GM19193 (cell line): ENCODE results near the gene MMAB.

Source experiments
- POLR2A ChIP-seq: IDR thresholded peaks from 4 replicates; pipeline ENCODE4 v1.6.1; 2011; ENCODE audit not compliant: insufficient read depth, insufficient read length; ENCODE audit errors: extremely low read depth

MMAB gene

DNA sequence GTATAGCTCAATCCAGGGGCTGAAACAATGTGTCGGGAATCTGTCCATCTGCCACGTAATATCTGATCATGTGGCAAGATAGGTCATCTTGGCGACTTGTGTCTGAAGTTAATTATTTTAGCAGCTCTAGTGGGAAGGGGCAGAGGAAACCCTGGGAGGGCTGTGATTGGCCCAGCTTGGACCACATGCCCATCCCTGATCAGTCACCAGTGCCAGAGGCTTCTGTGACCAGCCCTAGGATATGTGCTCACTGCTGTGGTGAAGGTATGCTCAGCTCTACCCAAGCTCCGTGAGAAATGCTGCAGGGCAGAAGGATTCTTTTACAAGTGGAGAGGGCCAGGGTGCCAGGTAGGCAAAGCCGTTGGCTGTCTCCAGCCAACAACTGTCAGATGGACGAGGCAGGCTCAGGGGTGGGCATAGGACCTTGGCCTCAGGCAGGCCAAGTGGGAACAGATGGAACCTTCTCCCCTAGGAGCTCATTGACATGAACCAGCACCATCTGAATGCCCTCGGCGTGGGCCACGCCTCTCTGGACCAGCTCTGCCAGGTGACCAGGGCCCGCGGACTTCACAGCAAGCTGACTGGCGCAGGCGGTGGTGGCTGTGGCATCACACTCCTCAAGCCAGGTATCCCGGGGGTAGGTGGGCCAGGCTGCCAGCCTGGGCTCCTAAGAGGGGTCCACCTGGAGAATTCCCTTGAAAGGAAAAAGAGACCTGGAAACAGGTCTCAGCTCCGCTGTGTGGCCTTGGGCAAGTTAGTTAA is 21.4 kb upstream of the MMAB start:
- TF ChIP-seq POLR2A = no peak

DNA sequence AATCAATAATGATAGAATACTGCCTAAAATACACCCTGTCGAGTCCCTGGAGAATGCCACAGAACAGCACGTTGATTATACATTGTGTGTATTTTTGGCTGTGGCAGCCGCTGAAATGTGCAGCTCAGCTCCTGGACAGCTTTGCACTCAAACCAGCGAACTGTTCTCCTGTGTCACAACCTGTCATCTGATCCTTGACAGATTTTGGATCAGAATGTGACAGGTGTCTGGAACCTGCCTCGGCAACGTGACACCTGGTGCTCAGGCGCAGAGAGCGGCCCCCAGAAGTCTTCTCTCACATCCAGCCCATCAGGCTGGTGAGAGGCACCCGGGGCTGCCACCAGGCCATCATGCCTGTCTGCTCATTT is 19.6 kb upstream of the MMAB start:
- TF ChIP-seq POLR2A = no peak

DNA sequence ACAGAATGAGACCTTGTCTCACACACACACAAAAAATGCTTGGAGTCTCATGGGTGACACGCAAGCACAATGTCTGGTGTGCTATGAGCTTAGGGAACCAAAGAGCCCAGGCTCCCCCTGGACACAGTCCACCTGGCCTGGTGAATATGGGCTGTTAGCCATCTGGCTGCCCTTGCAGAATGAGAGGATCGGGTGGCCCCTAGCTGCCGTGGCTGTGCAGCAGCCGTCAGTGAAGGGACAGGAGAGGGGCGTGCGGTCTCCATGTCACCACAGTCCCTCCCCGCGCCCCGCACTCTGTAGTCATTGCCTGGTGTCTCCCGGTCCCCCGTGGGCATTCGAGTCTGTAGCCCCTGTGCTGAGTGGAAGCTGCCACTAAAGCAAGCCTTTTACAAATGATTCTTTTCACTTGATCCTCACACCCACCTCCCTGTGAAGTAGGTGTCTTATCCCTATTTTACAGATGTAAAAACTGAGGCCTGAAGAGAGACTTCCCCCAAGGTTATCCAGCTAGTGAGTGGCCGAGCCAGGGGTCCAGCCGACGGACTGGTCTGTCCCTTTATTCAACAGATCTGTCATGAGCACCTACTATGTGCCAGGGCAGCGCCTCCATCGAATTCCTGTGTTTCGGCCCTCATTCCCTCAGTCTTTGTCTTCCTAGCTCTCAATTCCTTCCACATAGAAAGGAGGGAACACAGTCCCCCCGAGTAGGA is 19.0 kb upstream of the MMAB start:
- no peak for TF ChIP-seq POLR2A

DNA sequence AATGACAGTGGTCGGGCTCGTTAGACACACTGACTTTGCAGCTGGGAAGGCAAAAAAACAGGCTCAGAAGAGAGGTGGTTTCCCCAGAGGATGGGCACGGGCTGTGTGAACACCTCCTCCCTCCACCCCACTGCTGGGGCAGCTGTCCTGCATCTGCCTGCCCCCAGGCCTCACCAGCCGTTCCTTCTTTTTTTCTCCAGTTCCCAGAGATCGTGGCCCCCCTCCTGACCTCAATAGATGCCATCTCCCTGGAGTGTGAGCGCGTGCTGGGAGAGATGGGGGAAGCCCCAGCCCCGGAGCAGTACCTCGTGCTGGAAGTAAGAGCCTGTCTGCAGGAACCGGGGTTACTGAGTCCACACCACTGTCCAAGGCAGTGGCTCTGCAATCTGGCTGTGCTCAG is 17.7 kb upstream of the MMAB start:
- no peak for TF ChIP-seq POLR2A

DNA sequence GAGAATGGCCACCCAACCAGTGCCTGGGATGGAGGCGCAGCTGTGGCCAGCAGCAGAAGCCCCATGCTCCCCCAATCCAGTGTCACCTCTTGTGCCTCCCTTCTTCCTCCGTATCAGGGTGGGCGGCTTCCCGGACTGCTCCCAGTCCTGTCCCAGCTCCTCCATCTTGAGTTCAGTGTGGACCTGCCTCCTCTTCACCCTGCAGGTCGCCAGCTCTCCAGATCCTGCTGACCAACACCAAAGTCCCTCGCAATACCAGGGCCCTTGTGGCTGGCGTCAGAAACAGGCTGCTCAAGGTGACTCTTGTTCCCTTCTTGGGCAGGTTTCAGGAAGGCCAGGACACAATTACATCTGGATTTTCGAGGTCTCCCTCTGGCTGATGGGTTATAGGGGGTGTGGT is 17.3 kb upstream of the MMAB start:
- no peak for TF ChIP-seq POLR2A

DNA sequence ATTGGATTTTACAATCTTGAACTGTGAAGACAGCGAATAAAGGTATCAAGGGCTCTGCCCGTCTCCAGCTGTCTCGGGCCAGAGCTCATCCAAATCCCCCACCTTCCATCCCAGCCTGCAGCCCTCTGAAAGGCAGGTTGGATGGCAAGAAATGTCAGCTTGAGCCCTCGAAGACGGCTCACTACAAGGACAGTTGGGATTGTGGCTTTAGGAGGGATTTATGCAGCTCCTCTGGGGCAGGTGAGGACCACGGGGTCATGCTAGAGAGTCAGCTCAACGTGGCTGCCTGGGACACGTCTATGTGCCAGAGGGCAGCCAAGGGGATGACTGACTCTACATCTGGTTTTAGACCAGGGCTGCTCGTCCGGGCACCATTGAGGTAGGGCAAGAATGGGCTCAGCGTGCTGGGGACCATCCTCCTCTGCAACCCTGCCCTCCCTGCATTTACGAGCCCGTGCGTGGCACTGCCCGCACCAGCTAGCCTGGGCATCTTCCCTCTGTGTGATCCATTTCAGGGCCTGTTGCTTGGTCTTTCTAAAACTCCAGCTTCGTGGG is 16.5 kb upstream of the MMAB start:
- no peak for TF ChIP-seq POLR2A

DNA sequence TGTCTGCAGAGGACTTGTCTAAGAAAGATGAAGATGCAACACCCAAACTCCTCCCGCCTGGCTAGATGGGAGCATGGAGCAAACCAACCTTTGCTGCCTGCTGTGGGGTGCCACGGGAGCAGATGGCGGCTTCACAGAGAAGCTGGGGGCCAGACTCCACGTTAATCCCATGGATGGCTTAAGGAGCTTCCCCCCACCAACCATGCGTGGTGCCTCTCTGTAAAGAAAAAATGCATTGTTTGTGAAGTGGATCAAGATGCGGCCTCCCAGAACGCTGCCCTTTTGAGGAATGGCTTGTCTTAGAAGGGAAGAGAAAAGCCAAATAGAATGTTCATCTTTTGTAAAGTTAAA is 15.9 kb upstream of the MMAB start:
- TF ChIP-seq POLR2A = no peak

DNA sequence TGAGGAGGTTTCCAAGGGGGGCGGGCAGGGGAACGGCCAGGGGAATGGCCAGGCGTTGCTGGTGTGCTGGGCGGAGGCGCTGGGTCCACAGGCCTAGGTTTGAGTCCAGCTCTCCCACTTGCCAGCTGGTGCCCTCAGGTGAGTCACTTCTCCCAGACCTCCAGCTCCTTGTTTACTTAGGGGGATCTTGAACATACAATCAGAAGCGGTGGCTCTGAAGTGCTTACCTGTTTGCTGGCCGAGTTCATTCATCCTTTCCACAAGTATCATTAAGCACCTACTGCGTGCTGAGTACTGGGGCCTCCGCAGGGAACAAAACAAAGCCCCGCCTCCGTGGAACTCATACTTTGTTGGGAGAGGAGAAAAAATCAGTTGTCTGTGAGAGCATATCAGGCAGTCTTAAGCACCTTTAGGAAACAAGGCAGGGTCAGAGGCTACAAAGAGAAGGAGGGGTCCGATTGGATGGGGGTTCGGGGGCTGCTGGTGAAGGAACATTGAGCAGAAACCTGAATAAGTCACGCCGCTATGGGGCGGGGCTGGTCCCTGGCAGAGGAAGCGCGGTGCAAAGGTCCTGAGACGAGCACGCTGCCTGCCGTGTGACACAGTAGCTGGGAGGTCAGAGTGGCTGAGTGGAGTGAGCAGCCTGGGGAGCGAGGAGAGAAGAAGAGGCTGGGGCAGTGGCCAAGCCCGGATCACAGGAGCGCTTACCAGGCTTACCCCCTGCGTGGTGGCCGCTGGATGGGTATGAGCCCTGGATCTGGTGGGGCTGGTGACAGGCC is 15.3 kb upstream of the MMAB start:
- TF ChIP-seq POLR2A = no peak

DNA sequence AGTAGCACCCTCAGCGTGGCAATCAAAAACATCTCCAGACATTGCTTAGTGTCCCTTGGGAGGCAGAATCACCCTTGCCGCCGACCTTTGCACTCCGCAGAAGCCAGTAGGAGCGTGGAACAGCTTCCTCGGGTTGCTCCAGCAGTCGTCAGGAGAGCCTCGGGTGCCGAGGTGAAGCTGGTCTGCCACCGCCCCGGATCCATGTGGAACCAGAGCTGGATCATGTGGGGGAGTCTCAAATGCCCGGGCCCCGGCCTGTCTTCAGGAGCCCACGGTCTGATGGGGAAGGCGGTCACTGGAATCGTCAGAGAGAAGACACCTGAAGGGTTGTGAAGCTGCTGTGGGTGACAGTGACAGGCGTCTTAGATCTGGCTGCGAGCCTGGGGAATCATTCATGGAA is 14.6 kb upstream of the MMAB start:
- TF ChIP-seq POLR2A = no peak

DNA sequence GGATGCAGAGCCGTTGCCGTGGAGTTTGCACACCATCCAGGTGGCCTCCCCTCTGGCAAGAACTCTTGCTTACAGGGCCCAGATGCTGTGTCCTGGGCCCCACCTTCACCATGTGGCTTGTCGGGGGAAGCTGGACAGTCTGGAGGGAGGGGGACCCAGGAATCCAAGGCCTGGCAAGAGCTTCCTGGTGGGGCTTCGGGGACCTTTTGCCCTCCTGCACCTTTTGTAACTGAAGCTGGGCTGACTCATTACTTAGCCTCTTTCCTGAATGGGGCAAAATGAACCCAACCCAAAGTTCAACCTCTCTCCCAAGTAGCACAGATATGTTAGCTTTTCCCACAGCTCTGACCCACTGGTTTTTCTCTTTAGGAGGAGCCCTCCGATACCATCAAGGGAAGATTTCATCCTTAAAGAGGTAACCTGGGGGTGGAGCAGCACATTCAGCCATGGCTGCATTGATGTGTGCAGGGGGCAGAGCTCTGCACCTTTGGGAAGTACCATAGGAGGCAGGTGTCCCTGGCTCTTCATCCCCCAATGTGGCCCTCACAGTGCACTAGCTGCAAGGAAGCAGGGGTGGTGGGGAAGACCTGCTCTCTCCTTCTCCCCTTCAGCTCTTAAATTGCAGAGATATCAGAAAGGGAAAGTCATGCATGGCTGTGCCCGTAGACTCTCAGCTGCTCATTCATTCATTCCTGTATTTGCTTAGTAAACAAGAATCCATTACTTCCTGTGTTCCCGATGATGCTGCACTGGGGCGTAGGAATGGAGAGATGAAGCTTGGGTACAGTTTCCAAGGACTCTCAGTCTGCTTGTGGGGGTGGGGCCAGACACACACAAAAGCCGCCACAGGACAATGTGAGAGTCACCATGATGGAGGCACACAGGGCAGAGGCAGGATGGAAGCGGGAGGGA is 13.3 kb upstream of the MMAB start:
- no peak for TF ChIP-seq POLR2A

DNA sequence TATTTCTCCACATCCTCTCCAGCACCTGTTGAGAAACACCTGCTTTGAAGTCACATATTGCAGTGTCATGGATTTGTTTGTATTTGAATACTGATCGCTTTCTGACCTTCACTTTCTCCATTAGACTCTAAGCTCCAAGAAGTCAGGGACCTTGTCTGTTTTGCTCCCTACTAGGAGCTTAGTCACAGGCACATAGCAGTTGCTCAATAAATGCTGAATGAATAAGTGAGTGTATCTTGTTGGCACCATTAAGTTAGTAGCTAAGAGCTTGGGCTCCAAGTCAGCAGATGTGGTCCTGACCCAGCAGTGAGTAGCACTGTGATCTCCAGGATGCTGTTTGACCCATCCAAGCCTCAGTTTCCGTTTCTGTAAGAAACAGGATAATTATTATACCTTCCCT is 10.4 kb upstream of the MMAB start:
- TF ChIP-seq POLR2A = no peak

DNA sequence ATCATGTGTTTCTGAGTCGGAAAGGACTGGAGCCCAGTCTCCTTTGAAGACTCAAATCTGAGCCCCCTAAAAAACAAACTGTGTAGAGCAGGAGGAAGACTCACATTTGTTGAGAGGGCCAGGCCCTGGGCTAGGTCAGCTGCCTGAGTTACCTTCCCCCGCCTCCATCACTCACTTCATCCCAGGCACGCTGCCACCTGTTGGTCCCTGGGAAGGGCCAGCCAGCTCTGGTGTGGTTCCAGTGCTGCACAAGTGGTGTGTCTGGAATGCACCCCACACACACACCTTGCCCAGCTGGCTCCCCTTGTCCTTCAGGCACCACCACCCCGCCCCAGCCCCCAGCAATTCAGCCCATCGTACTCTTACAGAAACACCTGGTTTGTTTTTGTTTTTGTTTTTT is 9.3 kb upstream of the MMAB start:
- TF ChIP-seq POLR2A = no peak

DNA sequence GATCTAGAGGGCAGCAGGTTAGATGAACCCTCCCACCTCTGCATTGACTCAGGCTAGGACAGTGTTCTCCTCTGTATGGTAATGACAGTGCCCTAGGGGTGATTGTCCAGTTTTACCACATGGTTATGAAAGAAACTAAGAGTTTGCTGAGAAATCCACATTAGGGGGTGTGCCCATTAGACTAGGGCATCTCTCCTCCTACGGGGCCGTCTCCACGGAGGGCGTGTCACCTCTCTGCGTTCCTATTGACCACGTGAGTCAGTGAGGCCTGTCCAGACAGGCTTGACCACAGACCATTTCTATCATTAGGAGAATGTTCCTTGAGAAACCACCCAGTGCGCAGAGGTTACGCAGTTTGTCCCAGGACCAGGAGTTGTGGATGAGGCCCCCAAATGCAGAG is 8.6 kb upstream of the MMAB start:
- no peak for TF ChIP-seq POLR2A

DNA sequence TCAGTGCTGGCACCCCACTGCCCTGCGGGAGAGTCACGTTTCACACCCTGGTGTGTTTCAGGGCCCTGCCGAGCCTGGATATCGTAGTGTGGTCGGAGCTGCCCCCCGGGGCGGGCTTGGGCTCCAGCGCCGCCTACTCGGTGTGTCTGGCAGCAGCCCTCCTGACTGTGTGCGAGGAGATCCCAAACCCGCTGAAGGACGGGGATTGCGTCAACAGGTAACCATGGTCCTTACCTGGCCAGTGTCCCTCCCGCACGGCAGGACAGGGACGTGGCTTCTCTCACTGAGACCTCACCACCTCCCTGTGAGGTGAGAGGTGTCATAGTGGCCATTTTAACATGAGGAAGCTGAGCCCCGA is 8.0 kb upstream of the MMAB start:
- no peak for TF ChIP-seq POLR2A
